HTERT RPE-1 (cell line): ENCODE data around the gene KIF26B.

Source experiments
- in situ Hi-C: fragments of 300-500 bp; cut with MboI; formaldehyde crosslinking; loops from 4 replicates; pipeline ENCODE4 v1.14.3; 2020; ENCODE audit warnings: low sequenced_read_pairs

The KIF26B gene

GRCh38 chr1:245234217-245235081 lies 79.7 kb downstream of the KIF26B start:
- in situ Hi-C loops, result no loop called here

DNA sequence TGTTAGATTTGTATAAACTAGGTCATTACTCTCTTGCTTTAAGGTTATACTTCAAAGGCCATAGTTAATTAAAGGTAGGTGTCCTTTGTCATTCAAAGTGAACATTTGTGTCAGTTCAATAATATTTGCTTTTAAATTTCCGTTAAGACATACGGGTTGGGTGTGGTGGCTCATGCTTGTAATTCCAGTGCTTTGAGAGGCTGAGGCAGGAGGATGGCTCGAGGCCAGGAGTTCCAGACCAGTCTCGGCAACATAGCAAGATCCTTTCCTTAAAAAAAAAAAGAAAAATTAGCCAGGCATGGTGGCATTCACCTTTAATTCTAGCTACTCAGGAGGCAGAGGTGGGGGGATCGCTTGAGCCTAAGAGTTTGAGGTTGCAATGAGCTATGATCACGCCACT lies 80.4 kb downstream of the KIF26B start:
- in situ Hi-C loops, result no loop called here

GRCh38 chr1:245240648-245241165 lies 85.9 kb downstream of the KIF26B start:
- in situ Hi-C loops, result no loop called here

- in situ Hi-C loops, result no loop called here
Measured at GRCh38 chr1:245241526-245242130, 86.8 kb downstream of the KIF26B start.

- in situ Hi-C loops, result no loop called here
Measured at GRCh38 chr1:245242989-245243388, 88.2 kb downstream of the KIF26B start.

GRCh38 chr1:245245021-245245667 lies 90.4 kb downstream of the KIF26B start:
- in situ Hi-C loops, result no loop called here

DNA sequence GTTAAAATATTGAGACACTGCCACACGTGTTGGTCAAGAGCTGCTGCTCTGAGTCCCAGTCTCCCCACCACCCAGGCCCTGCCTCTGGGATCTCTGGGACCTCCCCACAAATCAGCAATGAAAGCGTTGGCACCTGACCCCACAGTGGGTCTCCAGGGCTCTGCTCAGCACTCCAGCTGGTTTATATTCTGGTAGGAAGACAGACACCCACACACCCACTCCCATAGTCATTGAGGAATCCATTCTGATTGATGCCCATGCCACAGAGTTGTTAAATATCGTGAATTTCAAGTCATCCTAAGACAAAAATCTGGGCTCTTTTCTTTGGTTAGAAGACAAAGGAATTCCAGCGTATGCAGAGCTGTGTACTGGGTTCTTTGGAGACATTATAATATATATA lies 91.6 kb downstream of the KIF26B start:
- in situ Hi-C loops, result no loop called here

GRCh38 chr1:245247356-245247755 lies 92.6 kb downstream of the KIF26B start:
- in situ Hi-C loops, result no loop called here

GRCh38 chr1:245247801-245248200 lies 93.0 kb downstream of the KIF26B start:
- in situ Hi-C loops, result no loop called here

DNA sequence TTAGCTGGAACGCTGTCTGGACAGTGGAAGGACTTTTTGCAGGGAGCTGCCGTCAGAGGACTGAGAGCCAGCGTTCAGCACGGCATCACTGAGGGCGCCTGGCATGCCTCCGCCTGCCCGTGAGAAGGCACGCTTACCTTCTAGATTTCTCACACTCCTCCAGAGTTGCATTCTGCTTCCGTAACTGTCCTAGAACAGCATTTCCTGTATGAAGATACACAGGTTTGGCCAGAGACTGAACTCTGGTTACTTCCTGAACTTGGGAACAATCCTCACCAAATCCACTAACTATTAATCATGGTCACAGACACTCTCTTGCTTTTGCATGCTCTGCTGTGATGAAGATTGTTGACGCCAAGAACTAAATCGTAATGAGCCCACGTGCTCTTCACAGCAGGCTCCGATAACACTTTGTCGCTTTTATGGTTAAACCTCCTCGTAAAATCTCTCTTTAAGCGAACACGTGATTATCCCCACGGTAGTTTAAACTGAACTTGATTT lies 93.5 kb downstream of the KIF26B start:
- in situ Hi-C loops, result no loop called here

DNA sequence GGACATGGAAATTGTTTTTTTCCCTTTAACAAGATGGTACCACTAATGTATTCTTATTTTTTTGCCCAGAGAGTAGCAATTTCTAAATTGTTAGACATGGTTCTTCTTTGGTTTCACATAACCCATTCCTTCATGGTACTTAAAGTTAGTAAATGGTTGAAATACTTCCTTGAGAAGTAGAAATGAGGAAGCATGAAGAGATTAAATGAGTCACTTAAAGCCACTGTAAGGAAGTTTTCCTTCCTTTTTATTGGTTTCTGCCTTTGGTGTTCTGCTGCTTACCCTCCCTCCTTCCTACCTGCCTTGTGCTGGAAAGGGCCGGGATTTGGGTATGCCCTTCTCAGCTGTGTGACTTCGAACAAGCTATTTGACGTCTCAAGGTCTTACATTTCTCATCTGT lies 101.0 kb downstream of the KIF26B start:
- in situ Hi-C loops, result no loop called here

DNA sequence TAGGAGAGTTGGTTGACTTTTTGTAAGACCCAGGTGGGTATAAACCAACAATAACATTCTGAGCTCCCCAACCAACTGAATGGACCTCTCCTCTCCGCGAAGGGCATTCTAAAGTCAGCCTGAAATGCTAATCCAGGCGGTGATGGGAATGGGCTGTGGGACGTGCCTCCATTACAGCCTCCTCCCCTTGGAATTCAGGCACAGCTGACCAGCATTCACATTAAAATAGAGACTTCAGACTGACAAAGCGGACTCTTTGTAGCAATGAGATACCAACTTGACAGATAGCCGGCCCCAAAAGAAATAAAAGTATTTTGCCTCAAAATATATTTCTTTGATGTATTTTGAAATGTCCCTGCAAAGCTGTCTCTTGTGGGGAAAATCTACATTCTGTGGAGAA lies 101.7 kb downstream of the KIF26B start:
- in situ Hi-C loops, result no loop called here

GRCh38 chr1:245258271-245258920 lies 103.6 kb downstream of the KIF26B start:
- in situ Hi-C loops, result no loop called here

GRCh38 chr1:245260110-245260882 lies 105.5 kb downstream of the KIF26B start:
- in situ Hi-C loops, result no loop called here

DNA sequence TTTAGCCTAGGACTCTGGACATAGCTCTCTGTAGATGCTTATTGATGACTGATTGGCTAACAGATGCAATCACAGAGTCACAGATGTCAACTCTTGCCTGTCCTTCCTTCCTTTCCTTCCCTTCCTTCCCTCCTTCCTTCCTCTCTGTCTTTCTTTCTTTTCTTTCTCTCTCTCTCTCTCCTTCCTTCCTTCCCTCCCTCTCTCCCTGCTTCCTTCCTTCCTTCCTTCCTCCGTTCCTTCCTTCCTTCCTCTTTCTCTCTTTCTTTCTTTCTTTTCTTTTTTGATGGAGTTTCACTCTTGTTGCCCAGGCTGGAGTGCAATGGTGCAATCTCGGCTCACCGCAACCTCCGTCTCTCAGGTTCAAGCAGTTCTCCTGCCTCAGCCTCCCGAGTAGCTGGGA lies 106.1 kb downstream of the KIF26B start:
- in situ Hi-C loops, result no loop called here

GRCh38 chr1:245261786-245262185 lies 107.0 kb downstream of the KIF26B start:
- in situ Hi-C loops, result no loop called here

DNA sequence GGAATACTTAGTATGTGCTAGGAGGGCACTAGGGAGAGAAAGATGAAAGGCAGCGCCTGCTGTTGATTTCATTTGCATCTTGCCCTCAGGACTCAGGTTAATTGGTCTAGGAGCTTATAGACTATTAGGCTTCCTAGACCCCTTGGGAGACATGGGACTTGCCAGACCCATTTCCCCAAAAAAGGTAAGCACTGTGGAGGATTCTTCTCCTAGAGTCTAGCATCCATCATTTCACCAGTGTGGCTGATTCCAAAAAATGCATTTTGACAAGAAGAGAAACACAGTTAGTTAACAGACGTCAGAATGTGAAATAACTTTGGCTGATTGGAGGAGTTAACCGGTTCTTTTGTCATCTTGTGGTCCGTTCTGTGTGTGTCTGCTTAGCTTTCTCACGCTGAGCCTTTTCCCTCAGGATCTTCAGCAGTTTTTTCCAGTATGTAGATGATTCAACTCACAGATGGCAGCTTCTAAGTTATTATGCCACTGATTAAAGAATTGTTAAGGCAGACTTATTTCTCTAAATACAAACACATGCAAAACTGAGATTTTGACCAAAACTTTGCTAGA lies 108.8 kb downstream of the KIF26B start:
- in situ Hi-C loops, result no loop called here

- in situ Hi-C loops, result no loop called here
Measured at GRCh38 chr1:245264226-245264625, 109.4 kb downstream of the KIF26B start.

- in situ Hi-C loops, result no loop called here
Measured at GRCh38 chr1:245266105-245266504, 111.3 kb downstream of the KIF26B start.

DNA sequence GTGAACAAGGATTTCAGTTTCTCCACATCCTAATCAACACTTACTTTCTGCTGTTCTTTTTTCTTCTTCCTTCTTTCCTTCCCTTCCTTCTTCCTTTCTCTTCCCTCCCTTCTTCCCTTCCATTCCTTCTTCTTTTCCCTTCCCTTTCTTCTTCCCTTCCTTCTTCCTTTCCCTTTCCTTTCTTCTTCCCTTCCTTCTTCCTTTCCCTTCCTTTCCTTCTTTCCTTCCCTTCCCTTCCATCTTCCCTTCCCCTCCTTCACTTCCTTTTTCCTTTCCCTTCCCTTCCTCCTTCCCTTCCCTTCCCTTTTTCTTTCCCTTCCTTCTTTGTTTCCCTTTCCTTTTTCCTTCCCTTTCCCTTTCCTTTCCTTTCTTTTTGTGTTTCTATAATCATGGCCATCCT lies 115.3 kb downstream of the KIF26B start:
- in situ Hi-C loops, result no loop called here
